ENCODE measurements around the gene ARAP2.

Gene ARAP2

GRCh38 chr4:36218121-36218520, 26.2 kb downstream of the ARAP2 start:
- no peak for DNase-seq

GRCh38 chr4:36215627-36216026, 28.7 kb downstream of the ARAP2 start:
- no peak for DNase-seq

- DNase-seq, result no peak
These were observed 29.4 kb downstream of the ARAP2 start for GRCh38 chr4:36214735-36215485.

GRCh38 chr4:36213977-36214376, 30.3 kb downstream of the ARAP2 start:
- no peak for DNase-seq

- no peak for DNase-seq
These were observed 33.2 kb downstream of the ARAP2 start for GRCh38 chr4:36211084-36211483.

GRCh38 chr4:36209941-36210649, 34.2 kb downstream of the ARAP2 start:
- DNase-seq, result no peak

- no peak for DNase-seq
These were observed 35.3 kb downstream of the ARAP2 start for GRCh38 chr4:36208893-36209473.

GRCh38 chr4:36207831-36208520, 36.3 kb downstream of the ARAP2 start:
- no peak for DNase-seq

GRCh38 chr4:36207367-36207766, 36.9 kb downstream of the ARAP2 start:
- no peak for DNase-seq

- no peak for DNase-seq
These were observed 37.6 kb downstream of the ARAP2 start for GRCh38 chr4:36206603-36207311.

GRCh38 chr4:36206012-36206411, 38.3 kb downstream of the ARAP2 start:
- no peak for DNase-seq

GRCh38 chr4:36198861-36199260, 45.5 kb downstream of the ARAP2 start:
- no peak for DNase-seq

- DNase-seq, result no peak
These were observed 46.1 kb downstream of the ARAP2 start for GRCh38 chr4:36198068-36198808.

GRCh38 chr4:36197501-36197900, 46.8 kb downstream of the ARAP2 start:
- DNase-seq, result no peak

GRCh38 chr4:36196145-36196913, 48.0 kb downstream of the ARAP2 start:
- no peak for DNase-seq

- no peak for DNase-seq
These were observed 51.4 kb downstream of the ARAP2 start for GRCh38 chr4:36192922-36193321.

GRCh38 chr4:36189511-36190226, 54.6 kb downstream of the ARAP2 start:
- no peak for DNase-seq

GRCh38 chr4:36187723-36188333, 56.5 kb downstream of the ARAP2 start:
- DNase-seq, result peak; percentile 9

GRCh38 chr4:36183665-36184393, 60.5 kb downstream of the ARAP2 start:
- DNase-seq, result no peak
